ENCODE results near the gene MPP1.

The MPP1 gene

DNA sequence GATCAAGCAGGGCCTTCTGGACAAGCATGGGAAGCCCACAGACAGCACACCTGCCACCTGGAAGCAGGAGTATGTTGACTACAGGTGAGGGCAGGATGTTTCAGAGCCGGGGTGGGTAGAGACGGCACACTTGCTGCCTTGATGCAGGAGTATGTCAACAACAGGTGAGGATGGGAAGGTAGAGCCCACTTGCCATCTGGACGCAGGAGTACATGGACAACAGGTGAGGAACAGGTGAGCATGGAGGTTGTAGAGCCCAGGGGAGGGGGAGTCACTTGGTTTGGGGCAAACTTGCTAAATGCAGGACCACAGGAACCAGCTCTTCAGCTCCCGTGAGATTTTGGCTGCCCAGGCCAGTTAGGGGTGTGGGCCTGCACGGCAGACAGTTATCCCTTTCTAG, 30.7 kb downstream of the MPP1 start:
- DNase-seq: no peak

DNA sequence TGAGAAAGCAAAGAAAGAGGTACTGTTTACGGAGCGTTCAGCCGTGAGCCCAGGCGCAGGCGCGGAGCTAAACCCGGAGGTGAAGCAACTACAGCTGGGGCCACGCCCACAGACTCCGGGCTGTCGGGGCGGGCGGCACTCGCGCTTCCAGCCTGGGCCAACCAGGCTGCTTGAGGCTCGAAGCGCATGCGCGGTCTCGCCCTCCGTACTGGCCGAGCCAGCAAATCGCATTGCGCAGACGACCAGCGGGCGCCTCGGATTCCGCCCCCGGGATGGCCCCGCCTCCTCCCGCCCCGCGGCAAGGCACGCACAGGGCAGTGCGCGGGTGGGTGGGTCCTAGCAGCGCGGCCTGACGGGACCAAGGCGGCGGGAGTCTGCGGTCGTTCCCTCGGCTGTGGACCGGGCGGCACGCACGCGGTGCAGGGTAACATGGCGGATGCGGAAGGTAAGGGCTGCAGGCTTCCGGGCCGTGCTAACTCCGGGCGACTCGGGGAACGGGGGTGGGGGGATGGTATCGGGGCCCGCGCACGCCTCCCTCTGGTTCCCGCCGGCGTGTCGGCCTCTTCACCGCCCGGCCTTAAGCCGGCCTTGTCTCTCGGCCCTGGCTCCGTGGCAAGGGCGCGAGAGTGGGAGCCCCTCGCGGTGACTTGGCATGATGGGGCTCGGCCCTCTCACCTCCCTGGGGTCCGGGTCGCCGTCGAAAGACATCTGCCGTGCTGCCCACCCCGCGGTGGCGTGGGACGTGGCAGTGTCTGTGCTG, 42.6 kb downstream of the MPP1 start, which contains the start of gene DKC1:
Gene DKC1, plus strand, starts transcription at position 328 of the 760 bp plus-strand sequence. Its CDS starts 102 bp downstream, at position 430.
- DNase-seq: peak; percentile 96

DNA sequence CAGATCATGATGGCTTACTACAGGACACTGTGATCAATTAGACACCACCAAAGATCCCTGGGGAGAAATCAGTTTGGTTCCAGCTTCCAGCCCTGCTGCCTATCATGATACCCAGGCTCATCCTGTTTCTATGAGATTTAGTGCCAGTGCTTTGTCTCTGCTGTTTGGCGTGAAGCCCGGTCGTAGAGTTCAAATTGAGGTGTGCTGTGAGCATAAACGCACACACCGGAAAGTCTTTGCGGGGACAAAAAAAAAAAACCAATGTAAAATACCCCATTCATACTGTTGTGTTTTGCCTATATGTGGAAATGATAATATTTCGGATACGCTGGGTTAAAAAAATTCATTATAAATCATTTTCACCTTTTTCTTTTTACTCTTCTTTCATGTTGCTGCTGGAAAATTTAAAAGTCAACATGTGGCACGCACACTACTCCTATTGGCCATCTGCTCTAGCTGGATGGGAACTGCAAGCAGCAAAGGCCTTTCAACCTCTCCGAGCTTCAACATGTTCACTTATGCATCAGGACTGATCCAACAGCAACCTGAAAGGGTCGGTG, 43.2 kb downstream of the MPP1 start:
- DNase-seq: no peak

DNA sequence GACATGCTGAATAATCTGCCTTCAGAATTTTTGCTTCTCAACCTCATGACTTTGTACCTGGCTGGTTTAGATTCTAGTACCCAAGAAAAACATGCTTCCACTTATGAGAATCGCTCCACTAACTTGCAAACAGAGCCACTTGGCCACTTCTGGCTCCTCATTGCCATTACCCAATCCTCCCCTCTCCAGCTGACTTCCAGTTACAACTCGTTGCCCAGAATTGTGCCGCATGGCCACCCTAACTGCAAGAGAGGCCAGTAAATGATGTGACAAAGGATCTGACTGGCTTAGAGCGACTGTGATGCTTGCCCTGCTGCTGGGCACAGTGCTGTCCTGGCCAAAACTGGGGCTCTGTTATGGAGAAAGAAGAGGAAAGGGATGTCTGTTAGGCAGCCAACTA, 46.6 kb downstream of the MPP1 start:
- DNase-seq: no peak

DNA sequence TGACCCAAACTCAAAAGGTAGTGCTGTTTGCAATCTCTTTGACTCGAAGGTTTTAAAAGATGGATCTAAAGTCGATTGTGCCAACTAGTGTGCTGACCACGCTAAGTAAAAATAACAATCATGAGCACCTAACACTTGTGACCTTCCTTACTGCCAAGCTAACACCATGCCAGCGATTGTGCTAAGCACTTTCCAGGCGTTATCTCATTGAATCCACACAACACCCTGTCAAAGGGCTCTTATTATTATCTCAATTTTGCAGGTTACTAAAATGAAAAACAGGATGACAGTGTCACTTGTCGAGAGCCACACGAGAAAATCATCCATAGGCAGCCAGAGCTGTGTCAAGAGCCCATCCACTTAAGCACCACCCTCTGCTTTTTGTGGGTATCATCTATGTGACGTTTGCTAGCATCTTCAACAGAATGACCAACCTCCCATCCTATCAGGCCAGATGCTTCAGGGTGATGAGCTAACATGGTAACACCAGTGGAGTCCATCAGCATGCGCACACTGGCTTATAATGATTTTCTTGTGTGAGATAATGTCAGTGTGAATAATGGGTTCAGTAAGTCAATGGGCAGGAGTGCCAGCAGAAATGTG, 53.5 kb downstream of the MPP1 start:
- no peak for DNase-seq

DNA sequence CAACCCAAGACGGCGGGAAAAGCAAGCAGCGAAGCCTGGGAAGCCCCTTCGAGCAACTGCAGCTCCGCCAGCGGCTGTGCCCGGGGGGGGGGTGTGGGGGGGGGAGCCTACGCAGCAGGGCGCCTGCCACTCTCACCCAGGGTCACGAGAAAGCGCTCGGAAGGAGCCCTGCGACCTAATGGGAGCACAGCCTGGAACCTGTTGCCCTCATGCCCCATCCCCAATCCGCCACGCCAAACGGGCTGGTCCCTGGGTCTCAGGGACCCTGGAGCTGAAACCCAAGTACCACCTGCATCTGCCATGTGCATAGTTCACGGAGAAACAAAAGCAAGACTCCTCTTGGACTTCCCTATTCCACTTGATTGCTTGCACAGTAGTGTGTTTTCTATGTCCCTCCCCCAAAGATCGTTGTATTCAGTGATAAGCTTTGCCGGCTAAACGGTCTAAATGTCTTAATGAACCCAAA, 54.0 kb downstream of the MPP1 start:
- DNase-seq: no peak

DNA sequence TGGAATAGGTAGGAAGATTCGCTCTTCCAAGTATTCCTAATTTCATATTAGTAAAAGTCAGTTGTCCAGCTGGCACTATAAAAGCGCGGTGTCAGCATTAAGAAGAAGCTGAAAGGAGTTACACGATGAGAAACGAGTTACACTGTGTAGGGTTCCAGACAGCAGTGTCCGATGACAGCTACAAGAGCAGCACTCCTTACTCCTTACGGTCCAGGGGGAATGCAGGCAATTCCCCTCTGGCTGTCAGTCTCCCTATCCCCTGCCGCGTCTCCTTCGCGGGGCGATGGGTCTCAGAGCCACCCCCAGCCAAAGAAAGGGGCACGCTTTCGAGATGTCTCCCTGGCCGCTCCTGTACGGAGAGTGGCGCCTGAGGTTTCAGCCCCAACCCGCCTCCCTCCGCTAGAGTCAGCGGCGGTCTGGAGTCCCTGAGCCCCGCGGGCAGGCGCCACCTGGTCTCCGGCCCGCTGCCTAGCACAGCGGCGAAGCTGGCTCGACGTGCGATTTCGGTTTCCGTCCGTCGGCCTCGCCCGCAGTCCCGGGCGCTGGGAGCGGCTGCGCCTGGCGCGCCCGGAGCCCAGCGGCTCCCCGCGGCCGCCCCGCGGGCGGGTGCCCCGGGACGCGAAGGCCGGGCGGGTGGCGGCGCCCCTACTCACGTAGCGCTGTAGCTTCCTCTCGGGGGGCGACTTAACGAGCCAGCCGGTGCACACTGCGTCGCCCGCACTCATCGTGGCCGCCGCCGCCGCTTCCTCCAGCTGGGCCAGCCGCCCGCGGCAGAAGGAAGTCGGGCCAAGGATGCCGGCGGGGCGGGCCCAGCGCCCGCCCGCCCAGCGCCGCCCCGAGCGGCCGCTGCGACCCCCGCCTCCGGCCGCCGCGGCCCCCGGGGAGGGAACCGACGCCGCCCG, 54.7 kb downstream of the MPP1 start, which contains the start of gene GAB3:
Gene GAB3, minus strand, starts transcription at position 777 of the 902 bp plus-strand sequence. Its CDS starts 52 bp downstream, at position 725.
- peak; percentile 44 for DNase-seq

DNA sequence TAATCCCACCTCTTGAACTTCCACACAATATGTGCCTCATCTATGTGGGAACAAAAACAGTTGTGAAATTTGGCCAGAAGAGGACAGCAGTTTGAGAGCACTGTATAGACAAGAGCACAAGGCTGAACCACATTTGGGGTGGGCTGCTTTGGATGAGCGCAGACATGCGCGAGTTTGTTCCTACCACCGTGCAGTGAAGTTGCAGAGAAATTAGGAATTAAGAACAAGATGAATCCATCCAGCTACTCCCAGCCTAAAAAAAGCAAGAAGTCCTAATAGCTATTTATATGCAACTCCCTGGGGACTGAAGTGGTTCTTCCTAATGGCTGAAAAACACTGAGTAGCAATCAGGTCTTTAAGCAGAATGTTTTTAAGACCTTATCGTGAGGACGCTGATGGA, 55.4 kb downstream of the MPP1 start:
- DNase-seq: no peak

DNA sequence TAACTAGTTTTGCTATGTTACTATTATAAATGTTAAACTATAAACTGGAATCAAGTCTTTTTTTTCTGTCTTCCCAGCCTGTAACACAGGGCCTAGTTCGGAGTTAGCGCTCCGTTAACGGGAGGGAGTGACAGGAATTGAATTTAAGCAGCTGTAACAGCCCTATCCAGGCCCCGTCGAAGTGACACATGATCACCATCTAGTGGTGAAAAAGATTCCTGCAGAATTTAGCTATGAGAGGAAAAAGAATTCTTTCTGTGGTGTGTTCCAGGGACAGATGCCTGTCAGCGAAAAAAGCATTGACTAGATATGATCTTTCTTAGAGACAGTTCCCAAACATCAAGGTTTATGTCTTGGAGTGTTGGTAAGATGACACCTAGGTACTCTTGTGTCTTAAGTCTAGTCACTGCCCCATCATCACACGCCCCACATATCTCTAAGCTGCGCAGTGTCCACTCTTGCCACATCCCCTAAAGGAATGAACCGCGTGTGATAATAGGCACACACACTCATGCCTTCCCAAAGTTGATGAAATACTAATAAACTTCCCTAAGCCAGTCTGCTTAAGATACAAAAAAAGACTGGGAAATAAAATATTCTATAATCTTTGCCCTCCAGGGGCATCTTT, 56.5 kb downstream of the MPP1 start:
- DNase-seq: peak; percentile 46

DNA sequence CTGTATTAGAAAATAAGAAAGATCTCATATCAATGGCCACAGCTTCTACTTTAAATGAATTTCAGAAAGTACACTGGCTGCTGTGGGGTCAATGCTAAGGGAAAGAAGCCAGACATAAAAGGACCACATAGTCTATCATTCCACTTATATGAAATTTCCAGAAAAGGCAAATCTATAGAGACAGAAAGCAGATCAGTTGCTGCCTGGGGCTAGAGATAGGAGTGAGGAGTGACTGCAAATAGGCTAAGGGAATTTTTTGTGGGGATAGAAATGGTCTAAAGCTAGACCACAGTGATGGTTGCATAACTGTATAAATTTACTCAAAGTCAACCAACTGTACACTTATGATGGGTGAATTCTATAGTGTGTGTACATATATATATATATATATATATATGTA, 62.7 kb downstream of the MPP1 start:
- no peak for DNase-seq

DNA sequence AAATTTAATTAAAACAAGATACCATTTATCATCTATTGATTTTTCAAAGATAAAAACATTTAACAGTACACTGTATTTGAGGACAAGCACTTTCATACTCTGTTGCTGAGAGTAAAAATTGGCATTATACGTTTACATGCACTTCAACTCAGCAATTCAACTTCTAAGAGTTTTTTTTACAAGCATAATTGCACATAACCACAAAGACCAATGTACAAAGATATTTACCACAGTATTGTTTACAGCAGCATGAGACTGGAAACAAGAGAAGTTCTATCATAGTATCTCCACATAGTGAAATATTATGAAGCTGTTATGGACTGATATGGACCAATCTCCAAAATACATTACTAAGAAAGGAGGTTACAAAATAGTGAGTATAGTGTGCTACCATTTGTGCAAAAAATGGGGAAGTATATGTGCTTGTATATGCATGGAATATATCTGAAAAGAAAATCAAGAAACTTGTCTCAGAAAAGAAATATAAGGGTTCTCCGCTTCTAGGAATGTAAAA, 65.3 kb downstream of the MPP1 start:
- no peak for DNase-seq

DNA sequence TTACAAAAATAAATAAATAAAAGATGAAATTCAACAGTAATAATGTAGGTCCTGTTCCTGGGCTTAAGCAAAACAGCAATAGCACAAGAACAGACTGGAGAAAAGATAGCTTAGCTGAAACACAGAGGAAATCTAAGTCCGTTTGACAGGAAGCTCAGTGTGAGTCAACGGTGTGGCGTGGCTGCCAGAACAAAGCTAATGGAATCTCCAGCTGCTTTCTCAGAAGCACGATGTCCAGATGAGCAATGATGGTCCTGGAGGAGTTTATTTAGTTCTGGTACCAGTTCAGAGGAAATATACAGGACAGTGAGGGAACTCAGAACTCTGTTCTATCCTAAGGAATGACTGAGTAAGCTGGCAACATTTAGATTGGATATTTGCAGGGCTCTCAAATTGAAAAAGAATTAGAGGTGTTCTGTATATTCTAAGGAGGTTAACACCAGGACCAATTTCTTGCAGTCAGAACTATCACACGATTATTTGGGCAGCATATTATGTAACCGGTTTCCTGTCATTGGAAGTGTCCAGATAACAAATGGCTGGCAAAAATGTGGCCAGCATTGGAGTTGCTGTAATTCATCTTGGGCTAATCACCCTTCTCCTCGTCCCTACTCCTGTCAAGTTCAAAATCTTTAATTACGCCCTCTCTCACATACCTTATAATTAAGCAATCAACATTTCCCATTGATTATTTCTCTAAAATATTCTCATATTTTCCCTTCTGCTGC, 67.1 kb downstream of the MPP1 start:
- DNase-seq: peak; percentile 60

DNA sequence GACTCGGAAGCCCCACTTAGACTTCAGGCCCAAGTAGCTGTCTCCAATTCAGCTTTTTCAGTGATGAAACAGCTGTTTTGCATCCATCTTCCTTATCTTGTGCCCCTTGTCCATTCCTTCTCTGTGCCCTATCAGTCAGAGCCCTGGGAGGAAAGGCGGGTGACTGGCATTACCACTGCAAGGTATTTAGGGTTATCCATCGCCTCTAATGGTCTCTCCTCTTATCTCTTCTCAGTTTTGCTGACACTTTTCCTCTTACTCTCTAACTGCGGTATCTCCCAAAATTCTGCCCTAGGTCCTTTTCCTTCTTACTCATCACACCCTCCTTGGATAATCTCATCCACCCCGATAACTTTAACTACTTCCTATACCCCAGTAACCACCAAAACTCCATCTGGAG, 68.1 kb downstream of the MPP1 start:
- DNase-seq: no peak

DNA sequence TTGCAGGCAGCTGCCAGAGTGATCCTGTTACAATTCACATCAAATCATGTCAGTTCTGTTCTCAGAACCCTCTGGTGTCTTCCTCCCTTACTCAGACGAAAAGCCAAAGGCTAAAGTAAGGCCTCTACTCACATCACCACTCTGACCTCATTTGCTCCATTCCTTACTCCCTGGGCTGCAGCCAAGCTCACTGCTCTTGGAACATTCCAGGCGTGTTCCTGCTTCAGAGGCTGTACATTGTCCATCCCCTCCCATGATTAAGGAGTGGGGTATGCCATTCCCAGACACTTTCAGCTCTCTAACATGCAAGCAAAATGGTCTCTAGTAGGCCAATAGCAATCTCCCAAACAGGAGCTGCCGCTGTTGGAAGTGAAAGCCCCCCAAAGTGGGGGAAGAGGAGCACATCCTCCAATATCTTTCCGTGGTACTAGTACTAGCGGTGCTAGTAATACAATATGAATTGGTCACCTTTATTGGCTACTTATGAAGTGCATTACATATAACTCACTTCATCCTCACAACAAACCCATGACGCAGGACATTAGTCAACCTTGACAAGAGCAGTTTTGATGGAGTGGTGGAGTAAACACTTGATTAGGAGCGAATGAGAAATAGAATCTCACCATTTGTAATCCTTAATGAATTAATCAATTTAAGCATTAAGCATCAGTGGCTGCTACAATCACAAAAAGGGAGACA, 69.4 kb downstream of the MPP1 start:
- peak; percentile 54 for DNase-seq

DNA sequence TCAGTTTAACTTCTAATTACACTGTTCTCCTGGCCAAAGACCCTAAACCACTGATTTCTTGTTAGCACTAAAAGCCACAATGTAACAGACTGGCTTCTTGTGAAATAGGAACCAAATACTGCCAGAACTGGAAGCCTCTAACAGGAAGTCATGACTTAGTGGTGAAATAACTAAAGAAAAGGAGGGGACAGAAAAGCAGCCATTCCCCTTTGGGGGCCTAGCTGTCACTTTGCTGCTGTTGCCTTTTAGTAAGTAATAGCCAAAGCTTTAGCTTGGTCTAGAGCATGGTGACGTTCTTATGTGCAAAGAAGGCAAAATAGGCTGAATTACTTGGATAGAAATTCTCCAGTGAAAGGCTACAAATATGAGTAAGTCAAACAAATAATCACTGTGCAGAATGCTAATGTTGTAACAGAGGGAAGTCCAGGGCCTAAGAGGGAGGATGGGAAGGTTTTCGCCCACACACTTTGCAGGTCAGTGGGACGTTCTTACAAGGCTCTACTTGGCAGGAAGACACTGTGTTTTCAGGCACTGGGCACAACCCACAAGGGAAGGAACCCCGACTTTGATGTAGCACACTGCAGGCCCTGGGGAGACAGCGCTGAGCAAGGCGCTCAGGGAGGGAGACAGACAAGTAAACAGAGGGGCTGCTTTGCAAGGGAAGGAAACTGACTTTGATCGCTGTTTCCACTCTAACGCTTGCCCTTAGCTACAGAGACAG, 71.1 kb downstream of the MPP1 start:
- no peak for DNase-seq

DNA sequence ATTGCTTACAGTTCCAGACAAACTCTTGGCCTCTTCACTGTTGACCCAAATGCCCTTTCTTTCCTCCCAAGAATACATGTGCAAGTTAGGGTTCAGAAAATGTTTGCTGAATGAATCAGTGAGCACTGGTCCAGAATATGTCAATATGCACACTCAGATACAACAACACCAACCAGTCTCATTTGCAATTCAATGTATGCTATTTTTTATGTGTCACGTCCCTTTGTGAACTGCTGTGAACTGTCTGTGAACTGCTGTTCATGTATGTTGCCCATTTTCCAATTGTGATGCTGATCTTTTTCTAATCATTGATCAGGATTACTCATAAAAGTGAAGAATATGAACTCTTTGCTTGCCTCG, 72.2 kb downstream of the MPP1 start:
- DNase-seq: no peak

DNA sequence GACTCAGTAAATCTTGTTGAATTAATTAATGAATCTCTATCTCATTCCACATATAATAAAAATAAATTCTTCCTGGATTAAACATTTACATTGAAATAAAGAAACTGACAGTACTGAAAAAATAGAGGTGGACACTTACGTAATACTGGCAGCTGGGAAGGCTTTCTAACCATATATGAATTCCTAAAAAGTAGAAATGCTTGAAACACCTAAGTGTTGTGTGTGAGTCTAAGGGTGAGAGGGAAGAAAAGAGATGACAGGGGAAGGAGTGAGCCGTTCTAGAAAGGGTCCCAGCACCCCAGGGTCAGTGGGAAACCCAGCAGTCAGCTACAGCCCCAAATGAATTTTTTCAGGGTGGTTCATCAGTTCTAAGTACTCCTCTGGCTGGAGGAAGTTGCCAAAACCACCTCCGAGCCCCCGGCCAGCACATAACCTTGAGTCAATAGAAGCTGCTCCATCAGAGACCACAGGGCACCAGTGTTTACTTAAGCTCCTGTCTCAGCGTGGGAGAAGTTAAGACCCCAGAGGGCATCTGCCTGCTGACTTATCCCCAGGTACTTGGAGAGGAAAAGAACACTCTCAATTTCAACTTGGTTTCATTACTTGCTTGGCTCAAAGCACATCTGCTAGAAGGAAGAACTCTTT, 72.7 kb downstream of the MPP1 start:
- no peak for DNase-seq

DNA sequence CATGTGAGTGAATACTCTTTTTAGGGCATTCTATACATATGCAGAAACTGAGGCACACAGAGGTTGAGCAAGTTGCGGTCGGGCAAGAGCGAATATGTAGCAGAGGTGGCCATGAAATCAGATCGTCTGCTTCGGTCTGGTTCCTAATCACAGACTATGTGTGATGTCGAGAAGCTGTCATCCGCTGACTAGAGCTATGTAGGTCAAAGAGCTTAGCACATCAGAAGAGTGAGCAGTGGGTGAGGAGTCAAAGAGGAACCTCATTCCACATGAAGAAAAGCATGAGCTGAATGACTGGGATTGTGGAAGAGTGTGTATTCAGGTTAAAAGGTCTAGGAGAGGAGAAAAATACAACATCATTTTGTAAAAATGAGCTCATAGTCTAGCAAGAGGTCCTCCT, 73.4 kb downstream of the MPP1 start:
- DNase-seq: no peak

DNA sequence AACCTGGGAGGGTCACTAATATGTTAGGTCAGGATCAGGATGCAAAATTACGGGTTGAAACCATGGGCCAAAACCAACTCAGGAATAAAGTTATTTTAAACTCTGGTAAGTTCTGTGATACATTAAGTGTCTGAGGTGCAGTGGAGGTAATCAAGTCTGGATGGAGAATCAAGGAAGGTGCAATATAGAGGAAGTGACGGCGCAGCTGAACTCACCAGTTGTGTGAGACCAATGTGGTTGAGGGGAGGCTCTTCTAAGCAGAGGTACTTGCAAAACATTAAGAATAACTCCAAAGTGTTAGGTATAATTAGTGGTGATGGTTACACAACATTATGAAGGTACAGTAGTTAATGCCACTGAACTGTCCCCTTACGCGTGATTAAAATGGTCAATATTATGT, 74.1 kb downstream of the MPP1 start:
- no peak for DNase-seq
